Activated naive CD4-positive, alpha-beta T cell treated with anti-CD3 and anti-CD28 coated beads, Interleukin-2, amount 10 ng/mL, durations not matched to agents 7 days and 5 days (primary cell): ENCODE data around the gene LRRK1.
A peak's percentile ranks its signal among the peaks of the same experiment; 100 is the strongest.

Source experiments
- CTCF ChIA-PET: fragments of 350-600 bp; sonication (Branson Sonifier 250); formaldehyde crosslinking; loops from one replicate; lab custom pipeline; 2021; ENCODE audit warnings: antibody characterized with exemption; lab: Charles Lee
- DNase-seq: peaks from one replicate; pipeline ENCODE4 v3.0.0-alpha.2; 2020
- H3K27ac Mint-ChIP-seq: one replicate; pipeline ENCODE4 v1.8.0; 2021; ENCODE audit warnings: mild to moderate bottlenecking, moderate library complexity, mixed read lengths
- H3K27me3 Mint-ChIP-seq: one replicate; pipeline ENCODE4 v1.8.0; 2021; ENCODE audit warnings: mild to moderate bottlenecking, mixed read lengths
- H3K36me3 Mint-ChIP-seq: one replicate; pipeline ENCODE4 v1.8.0; 2021; ENCODE audit warnings: mixed read lengths
- H3K4me1 Mint-ChIP-seq: one replicate; pipeline ENCODE4 v1.8.0; 2021; ENCODE audit warnings: mixed read lengths
- H3K4me3 Mint-ChIP-seq: one replicate; pipeline ENCODE4 v1.8.0; 2021; ENCODE audit warnings: mild to moderate bottlenecking, moderate library complexity, mixed read lengths
- H3K9me3 Mint-ChIP-seq: one replicate; pipeline ENCODE4 v1.8.0; 2021; ENCODE audit warnings: mixed read lengths

The LRRK1 gene

DNA sequence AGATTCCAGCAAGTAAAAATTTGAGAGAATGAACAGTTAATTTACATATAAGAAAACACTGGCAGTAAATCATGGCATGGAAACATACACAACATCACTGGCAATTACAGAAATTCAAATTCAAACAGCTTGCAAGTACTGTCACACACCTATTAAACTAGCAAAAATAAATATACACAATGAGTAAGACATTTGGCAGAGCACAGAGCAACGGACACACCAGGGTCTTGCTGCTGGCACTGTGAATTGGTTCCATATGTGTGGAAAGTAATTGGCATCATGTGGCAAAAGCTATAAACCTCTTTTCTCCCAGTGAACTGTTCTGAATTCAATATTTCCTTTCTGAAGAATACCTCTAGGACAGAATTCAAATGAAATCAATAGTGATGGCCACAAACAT, 78.3 kb downstream of the LRRK1 start:
- Mint-ChIP-seq H3K36me3 (no peaks in the 10 kb centered on the region), H3K27me3 (peaks cover 20% of the 10 kb centered on the region), H3K4me3 (no peak overlapping the region), H3K9me3 (no peaks in the 10 kb centered on the region), H3K27ac (no peak overlapping the region), H3K4me1 (no peaks in the 10 kb centered on the region)
- no peak for DNase-seq
- CTCF ChIA-PET: interaction anchor here (5.4 kb wide), 1 partner anchor 11 kb away, joined by 31 read pairs; no protein-coding TSS in a partner anchor

GRCh38 chr15:100998630-100999029, 79.5 kb downstream of the LRRK1 start:
- no peak for DNase-seq
- CTCF ChIA-PET: interaction anchor here (1.2 to 5.4 kb wide), 2 partner anchors 9 to 17 kb away, joined by 7 to 31 read pairs; no protein-coding TSS in a partner anchor

DNA sequence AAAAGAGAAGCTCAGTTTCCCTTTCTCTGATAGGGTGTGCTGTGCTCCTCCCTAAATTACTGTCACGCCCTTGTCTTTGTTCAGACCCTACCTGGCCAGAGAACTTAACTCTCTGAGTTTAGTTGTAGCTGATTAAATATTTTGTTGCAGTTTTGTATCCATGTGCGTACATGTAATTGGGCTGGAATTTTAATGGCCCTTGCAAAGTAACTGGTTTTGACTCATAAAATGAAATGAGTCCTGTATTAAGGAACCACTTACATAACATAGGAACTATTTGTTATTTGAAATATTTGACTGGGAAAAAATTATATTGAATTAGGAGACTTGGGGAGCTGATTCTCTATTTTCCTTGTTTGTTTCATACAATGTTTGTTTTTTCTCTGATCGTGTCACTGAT, 80.2 kb downstream of the LRRK1 start:
- no peaks in the 10 kb centered on the region for H3K9me3 Mint-ChIP-seq
- CTCF ChIA-PET: interaction anchor here (1.2 to 5.4 kb wide), 3 partner anchors 9 to 82 kb away, joined by 6 to 31 read pairs (median 7); no protein-coding TSS in a partner anchor
- no peaks in the 10 kb centered on the region for H3K36me3 Mint-ChIP-seq
- no peak for DNase-seq
- H3K4me3 Mint-ChIP-seq: no peak overlapping the region
- H3K4me1 Mint-ChIP-seq: no peaks in the 10 kb centered on the region
- H3K27me3 Mint-ChIP-seq: peaks cover 30% of the 10 kb centered on the region
- H3K27ac Mint-ChIP-seq: no peak overlapping the region

More at GRCh38 chr15:100998630-100999029, 79.5 kb downstream of the LRRK1 start:
- H3K4me3 Mint-ChIP-seq: no peak overlapping the region
- H3K27ac Mint-ChIP-seq: no peak overlapping the region
- H3K9me3 Mint-ChIP-seq: no peaks in the 10 kb centered on the region
- no peaks in the 10 kb centered on the region for H3K4me1 Mint-ChIP-seq
- H3K27me3 Mint-ChIP-seq: peaks cover 22% of the 10 kb centered on the region
- H3K36me3 Mint-ChIP-seq: no peaks in the 10 kb centered on the region

DNA sequence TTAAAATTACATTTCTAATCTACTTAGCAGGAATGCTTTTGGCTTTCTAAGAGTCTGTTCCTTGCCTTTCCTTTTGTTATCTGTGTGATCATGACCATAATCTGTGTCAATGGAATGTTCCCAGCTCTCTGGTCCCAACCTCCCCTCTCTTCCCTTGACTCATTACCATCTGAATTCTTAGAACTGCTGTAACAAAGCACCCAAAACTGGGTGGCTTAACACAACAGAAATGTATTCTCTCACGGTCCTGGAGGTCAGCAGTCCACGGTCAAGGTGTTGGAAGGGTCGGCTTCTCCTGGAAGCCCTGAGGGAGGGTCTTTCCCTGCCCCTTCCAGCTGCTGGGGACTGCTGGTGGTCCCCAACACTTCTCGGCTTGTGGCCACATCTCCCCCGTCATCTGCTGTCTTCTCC, 81.1 kb downstream of the LRRK1 start:
- Mint-ChIP-seq H3K4me1 (no peaks in the 10 kb centered on the region), H3K4me3 (no peak overlapping the region), H3K27ac (no peak overlapping the region), H3K36me3 (no peaks in the 10 kb centered on the region), H3K9me3 (peaks cover 2% of the 10 kb centered on the region), H3K27me3 (peaks cover 31% of the 10 kb centered on the region)
- DNase-seq: no peak
- CTCF ChIA-PET: interaction anchor here (1.2 to 5.4 kb wide), 3 partner anchors 8 to 83 kb away, joined by 4 to 31 read pairs (median 6); no protein-coding TSS in a partner anchor

GRCh38 chr15:101001056-101001455, 81.9 kb downstream of the LRRK1 start:
- H3K36me3 Mint-ChIP-seq: no peaks in the 10 kb centered on the region
- peaks cover 3% of the 10 kb centered on the region for H3K9me3 Mint-ChIP-seq
- peaks cover 31% of the 10 kb centered on the region for H3K27me3 Mint-ChIP-seq
- CTCF ChIA-PET: interaction anchor here (1.0 to 1.5 kb wide), 4 partner anchors 9 to 83 kb away, joined by 3 to 6 read pairs (median 4); no protein-coding TSS in a partner anchor
- no peaks in the 10 kb centered on the region for H3K4me1 Mint-ChIP-seq
- H3K4me3 Mint-ChIP-seq: no peak overlapping the region
- DNase-seq: no peak
- H3K27ac Mint-ChIP-seq: no peak overlapping the region

DNA sequence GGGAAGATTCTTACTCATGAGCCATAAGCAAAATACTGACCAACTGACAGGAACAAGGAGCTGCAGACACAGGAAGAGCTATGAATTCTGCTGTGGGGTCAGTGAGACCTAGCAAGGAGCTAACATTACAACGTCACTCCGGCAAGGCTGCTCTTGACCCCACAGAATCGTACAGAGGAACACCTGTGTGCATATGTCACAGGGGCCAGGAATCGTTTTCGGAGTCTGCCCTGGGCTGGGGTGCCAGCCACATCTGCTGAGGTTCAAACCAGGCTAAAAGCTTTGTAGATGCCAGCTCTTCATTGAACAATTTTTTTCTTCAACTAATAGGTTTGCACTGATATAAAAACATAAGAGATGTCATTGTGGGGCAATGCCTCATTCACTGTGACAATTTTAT, 82.6 kb downstream of the LRRK1 start:
- H3K9me3 Mint-ChIP-seq: peaks cover 3% of the 10 kb centered on the region
- no peak overlapping the region for H3K27ac Mint-ChIP-seq
- no peak for DNase-seq
- H3K4me1 Mint-ChIP-seq: peaks cover 2% of the 10 kb centered on the region
- H3K36me3 Mint-ChIP-seq: no peaks in the 10 kb centered on the region
- H3K27me3 Mint-ChIP-seq: peaks cover 32% of the 10 kb centered on the region
- H3K4me3 Mint-ChIP-seq: no peak overlapping the region
- CTCF ChIA-PET: interaction anchor here (0.6 to 1.2 kb wide), 3 partner anchors 8 to 84 kb away, joined by 3 to 4 read pairs (median 3); no protein-coding TSS in a partner anchor

DNA sequence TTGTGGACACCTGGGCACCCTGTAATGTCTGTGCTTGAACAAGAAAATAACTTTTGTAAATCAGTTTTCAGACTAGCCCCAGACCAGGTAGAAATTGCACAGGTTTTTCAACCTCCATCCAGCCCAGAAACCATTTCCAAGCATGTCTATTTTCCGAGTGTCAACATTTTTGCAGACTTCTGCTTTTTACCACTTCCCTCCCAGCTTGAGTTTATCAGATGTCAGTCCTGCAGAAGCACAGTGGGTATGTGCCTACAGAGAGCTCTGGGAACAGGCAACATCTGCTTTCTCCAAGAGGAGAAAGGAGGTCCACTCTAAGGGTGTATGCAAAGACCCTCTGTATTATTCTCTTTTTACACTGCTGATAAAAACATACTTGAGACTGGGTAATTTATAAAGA, 83.9 kb downstream of the LRRK1 start:
- H3K9me3 Mint-ChIP-seq: peaks cover 3% of the 10 kb centered on the region
- DNase-seq: no peak
- CTCF ChIA-PET: interaction anchor here (1.4 kb wide), 1 partner anchor 255 kb away, joined by 4 read pairs; no protein-coding TSS in a partner anchor
- no peak overlapping the region for H3K27ac Mint-ChIP-seq
- peaks cover 13% of the 10 kb centered on the region for H3K4me1 Mint-ChIP-seq
- no peaks in the 10 kb centered on the region for H3K36me3 Mint-ChIP-seq
- peaks cover 41% of the 10 kb centered on the region for H3K27me3 Mint-ChIP-seq
- no peak overlapping the region for H3K4me3 Mint-ChIP-seq

DNA sequence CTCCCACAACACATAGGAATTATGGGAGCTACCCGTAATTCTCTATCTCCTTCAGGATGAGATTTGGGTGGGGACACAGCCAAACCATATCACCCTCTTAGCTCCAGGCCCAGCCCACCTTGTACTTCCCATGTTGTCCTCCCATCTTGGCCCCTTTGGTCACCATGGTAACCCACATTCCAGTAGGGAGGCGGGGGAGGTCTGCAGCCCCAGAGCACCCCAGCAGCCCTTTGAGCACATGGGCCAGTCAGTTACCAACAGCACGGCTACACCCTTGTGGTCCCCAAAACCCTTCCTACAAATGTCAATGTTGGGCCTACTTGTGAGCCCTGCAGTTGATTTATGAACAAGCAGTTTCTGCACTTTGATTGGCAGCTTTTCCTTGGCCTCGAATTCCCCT, 84.5 kb downstream of the LRRK1 start:
- CTCF ChIA-PET: interaction anchor here (1.0 to 6.5 kb wide), 4 partner anchors 12 to 653 kb away, joined by 3 to 148 read pairs (median 4); partner anchors contain the start of gene LRRK1
- H3K4me3 Mint-ChIP-seq: no peak overlapping the region
- H3K36me3 Mint-ChIP-seq: no peaks in the 10 kb centered on the region
- no peak overlapping the region for H3K27ac Mint-ChIP-seq
- peaks cover 3% of the 10 kb centered on the region for H3K9me3 Mint-ChIP-seq
- peaks cover 41% of the 10 kb centered on the region for H3K27me3 Mint-ChIP-seq
- no peak for DNase-seq
- H3K4me1 Mint-ChIP-seq: peaks cover 19% of the 10 kb centered on the region

DNA sequence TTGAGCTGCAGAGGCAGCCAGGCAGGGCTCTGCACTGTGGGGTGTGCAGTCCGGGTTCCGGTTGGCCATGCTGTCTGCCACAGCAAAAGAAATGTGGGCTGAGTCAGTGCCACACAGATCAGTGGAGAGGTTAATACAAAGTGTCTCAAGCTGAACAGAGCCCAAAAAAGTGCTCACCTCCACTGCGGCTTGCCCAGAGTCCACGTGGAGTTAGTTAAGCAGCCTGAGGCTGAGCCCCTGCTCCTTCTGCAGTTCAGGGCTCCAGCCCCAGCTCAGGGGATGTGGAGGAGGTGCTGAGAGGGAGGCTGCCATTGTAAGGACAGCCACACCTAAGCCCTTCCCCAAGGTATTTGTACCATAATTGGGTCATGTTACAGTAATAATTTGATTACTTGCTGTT, 85.3 kb downstream of the LRRK1 start:
- Mint-ChIP-seq H3K36me3 (no peaks in the 10 kb centered on the region), H3K9me3 (peaks cover 3% of the 10 kb centered on the region), H3K4me3 (no peak overlapping the region), H3K4me1 (peaks cover 22% of the 10 kb centered on the region), H3K27me3 (peaks cover 47% of the 10 kb centered on the region), H3K27ac (no peak overlapping the region)
- DNase-seq: no peak
- CTCF ChIA-PET: interaction anchor here (1.0 to 6.5 kb wide), 3 partner anchors 11 to 654 kb away, joined by 3 to 148 read pairs (median 3); partner anchors contain the start of gene LRRK1

GRCh38 chr15:101004986-101005747, 86.0 kb downstream of the LRRK1 start:
- CTCF ChIA-PET: interaction anchor here (1.4 to 6.5 kb wide), 4 partner anchors 11 to 655 kb away, joined by 3 to 148 read pairs (median 32); partner anchors contain the start of gene LRRK1
- Mint-ChIP-seq H3K36me3 (no peaks in the 10 kb centered on the region), H3K27me3 (peaks cover 47% of the 10 kb centered on the region), H3K9me3 (peaks cover 3% of the 10 kb centered on the region), H3K27ac (no peak overlapping the region), H3K4me3 (no peak overlapping the region), H3K4me1 (peaks cover 22% of the 10 kb centered on the region)
- no peak for DNase-seq

DNA sequence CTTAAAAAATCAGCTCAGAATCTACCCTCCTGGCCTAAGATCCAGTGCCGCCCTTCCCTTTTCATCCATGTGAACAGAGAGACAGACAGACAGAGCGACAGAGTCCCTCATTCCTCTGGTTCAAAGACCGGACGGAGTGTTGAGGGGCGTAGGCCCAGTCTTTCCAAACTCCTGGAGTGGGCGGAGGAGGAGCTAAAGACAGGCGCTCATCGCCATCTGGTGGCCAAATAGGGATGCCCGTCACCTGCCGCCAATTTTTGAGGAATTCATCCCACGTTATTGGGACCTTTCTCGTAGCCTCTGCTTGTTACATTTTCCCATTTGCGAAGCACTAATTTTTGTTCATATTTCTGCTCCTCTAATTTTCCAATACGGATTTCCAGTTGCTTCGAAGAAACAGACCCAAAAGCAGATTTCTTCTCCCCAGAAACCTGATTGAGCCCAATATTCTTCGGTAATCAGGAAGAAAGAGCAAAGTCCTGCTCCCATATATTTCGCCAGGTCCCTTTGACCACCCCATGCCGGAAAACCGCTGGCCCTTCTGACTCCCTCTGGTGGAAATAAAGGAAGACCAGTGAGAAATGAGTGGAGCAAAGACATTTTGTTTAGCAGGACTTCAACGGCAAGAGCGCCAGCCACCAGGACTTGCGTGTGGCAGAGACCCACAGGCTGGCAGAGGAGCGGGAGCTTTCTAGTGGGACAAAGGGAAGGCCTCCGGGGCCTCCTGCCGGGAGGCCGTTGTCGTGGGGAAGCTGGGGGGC, 88.0 kb downstream of the LRRK1 start:
- CTCF ChIA-PET: interaction anchor here (0.6 to 11.1 kb wide), 39 partner anchors 9 to 676 kb away, joined by 3 to 176 read pairs (median 4); partner anchors contain the start of genes CHSY1 and LRRK1
- Mint-ChIP-seq H3K9me3 (peaks cover 3% of the 10 kb centered on the region), H3K27ac (no peak overlapping the region), H3K27me3 (peaks cover 46% of the 10 kb centered on the region), H3K4me1 (peaks cover 22% of the 10 kb centered on the region), H3K36me3 (no peaks in the 10 kb centered on the region), H3K4me3 (peak overlapping the region; percentile 76)
- peak; percentile 70 for DNase-seq

DNA sequence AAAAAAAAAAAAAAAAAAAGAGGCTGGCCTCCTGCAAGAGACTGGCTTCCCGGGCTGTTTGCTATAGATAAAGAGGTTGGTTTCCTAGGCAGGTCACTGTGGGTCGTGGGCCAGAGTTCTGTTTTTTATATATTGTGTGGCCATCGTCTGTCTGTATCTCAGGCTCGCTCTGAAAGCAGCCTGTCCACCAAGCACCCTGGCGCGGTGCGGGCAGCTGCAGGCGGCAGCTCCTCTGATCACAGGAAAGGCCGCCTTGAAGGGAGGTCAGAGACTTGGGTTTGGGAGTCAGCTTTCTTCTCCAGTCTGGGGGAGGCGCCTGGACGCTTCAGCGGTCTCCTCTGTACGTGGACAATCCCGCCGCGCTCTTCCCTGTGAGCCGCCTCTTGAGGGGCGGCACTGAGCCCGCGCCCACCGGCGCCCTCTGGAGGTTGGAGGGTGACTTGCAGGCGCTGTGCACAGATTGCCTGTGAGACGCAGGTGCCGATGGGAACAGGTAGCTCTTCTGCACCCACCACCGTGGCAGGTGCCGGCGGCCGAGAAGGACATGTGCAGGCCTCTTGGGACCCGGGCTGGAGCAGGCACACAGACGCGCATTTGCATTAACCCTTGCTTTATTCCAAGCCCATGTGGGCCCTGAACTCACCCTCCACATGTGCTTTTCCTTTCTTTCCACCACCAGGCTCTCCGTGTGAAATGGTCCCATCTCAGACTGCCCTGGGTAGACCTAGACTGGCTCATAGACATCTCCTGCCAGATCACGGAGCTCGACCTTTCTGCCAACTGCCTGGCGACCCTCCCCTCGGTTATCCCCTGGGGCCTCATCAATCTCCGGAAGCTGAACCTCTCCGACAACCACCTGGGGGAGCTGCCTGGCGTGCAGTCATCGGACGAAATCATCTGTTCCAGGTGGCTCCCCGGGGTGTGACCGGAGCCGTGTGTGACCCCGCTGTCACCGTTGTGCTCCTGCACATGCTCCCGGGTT, 89.3 kb downstream of the LRRK1 start:
- CTCF ChIA-PET: interaction anchor here (0.6 to 11.1 kb wide), 37 partner anchors 8 to 662 kb away, joined by 3 to 176 read pairs (median 4); partner anchors contain the start of genes CHSY1 and LRRK1
- H3K9me3 Mint-ChIP-seq: peaks cover 3% of the 10 kb centered on the region
- peaks cover 42% of the 10 kb centered on the region for H3K27me3 Mint-ChIP-seq
- no peaks in the 10 kb centered on the region for H3K36me3 Mint-ChIP-seq
- peak overlapping the region; percentile 28 for H3K27ac Mint-ChIP-seq
- H3K4me1 Mint-ChIP-seq: peaks cover 22% of the 10 kb centered on the region
- H3K4me3 Mint-ChIP-seq: peak overlapping the region; percentile 76
- DNase-seq: peak; percentile 90

GRCh38 chr15:101009176-101009575, 90.0 kb downstream of the LRRK1 start:
- no peak for DNase-seq
- CTCF ChIA-PET: interaction anchor here (0.9 to 11.1 kb wide), 19 partner anchors 7 to 659 kb away, joined by 3 to 176 read pairs (median 7); partner anchors contain the start of genes CHSY1 and LRRK1
- H3K27ac Mint-ChIP-seq: peak overlapping the region; percentile 28
- peaks cover 3% of the 10 kb centered on the region for H3K9me3 Mint-ChIP-seq
- no peak overlapping the region for H3K4me3 Mint-ChIP-seq
- peaks cover 35% of the 10 kb centered on the region for H3K27me3 Mint-ChIP-seq
- peaks cover 22% of the 10 kb centered on the region for H3K4me1 Mint-ChIP-seq
- no peaks in the 10 kb centered on the region for H3K36me3 Mint-ChIP-seq
